ENCODE results near the gene GRM1. TPM values are rescaled to one million over a fixed set of nuclear protein-coding genes. Genes with fewer than 3 reads are reported as not detected.

GRM1 gene
- total and polyA plus RNA-seq, 7 experiments from 2014 or later: not detected

GRCh38 chr6:146028252-146028795, 538 bp upstream of the GRM1 start:
- H3K36me3 Mint-ChIP-seq: no peaks in the 10 kb centered on the region
- DNase-seq (peak in 6 of 9 donors; percentile 8 to 51 (median 18)), ATAC-seq (peak; percentile 47)
- POLR2A ChIA-PET: no interaction called here
- no peak overlapping the region for H3K27ac ChIP-seq (ENCODE audit: low read depth, low read length)
- no peaks in the 10 kb centered on the region for H3K9me3 ChIP-seq (ENCODE audit: control insufficient read depth in 2 of 3, low read length in 3 of 3)
- peaks cover 4 to 22% of the 10 kb centered on the region in 2 donors for H3K27me3 ChIP-seq (ENCODE audit: control insufficient read depth in 2 of 2, insufficient read depth in 2 of 2, low read length in 2 of 2)
- H3K4me3 ChIP-seq (ENCODE audit: low read length): no peak overlapping the region
- no peaks in the 10 kb centered on the region for H3K36me3 ChIP-seq (ENCODE audit: control insufficient read depth in 2 of 3, insufficient read depth in 3 of 3, low read length in 3 of 3)
- H3K9me3 Mint-ChIP-seq: peaks cover 0 to 11% (median 3%) of the 10 kb centered on the region in 11 donors
- H3K4me1 Mint-ChIP-seq: peaks cover 0 to 10% (median 5%) of the 10 kb centered on the region in 7 donors
- H3K27ac Mint-ChIP-seq: no peak overlapping the region
- intact Hi-C loops (cut with micrococcal nuclease): no loop called here
- CTCF ChIA-PET: no interaction called here
- H3K27me3 Mint-ChIP-seq: peaks cover 41 to 71% (median 67%) of the 10 kb centered on the region in 5 donors
- no peaks in the 10 kb centered on the region for H3K4me1 ChIP-seq (ENCODE audit: control insufficient read depth in 2 of 2, insufficient read depth in 2 of 2, low read length in 2 of 2)
- peak overlapping the region in 2 of 10 donors; percentile 20 to 23 for H3K4me3 Mint-ChIP-seq

GRCh38 chr6:146029573-146030184, 817 bp downstream of the GRM1 start:
- Histone ChIP-seq H3K4me1 (ENCODE audit: control insufficient read depth in 2 of 2, insufficient read depth in 2 of 2, low read length in 2 of 2) (no peaks in the 10 kb centered on the region), H3K27me3 (ENCODE audit: control insufficient read depth in 2 of 2, insufficient read depth in 2 of 2, low read length in 2 of 2) (peaks cover 4 to 22% of the 10 kb centered on the region in 2 donors), H3K36me3 (ENCODE audit: control insufficient read depth in 2 of 3, insufficient read depth in 3 of 3, low read length in 3 of 3) (no peaks in the 10 kb centered on the region), H3K27ac (ENCODE audit: low read depth, low read length) (no peak overlapping the region), H3K4me3 (ENCODE audit: low read length) (no peak overlapping the region), H3K9me3 (ENCODE audit: control insufficient read depth in 2 of 3, low read length in 3 of 3) (no peaks in the 10 kb centered on the region)
- H3K9me3 Mint-ChIP-seq: peaks cover 0 to 11% (median 3%) of the 10 kb centered on the region in 11 donors
- H3K27ac Mint-ChIP-seq: no peak overlapping the region
- H3K27me3 Mint-ChIP-seq: peaks cover 41 to 75% (median 66%) of the 10 kb centered on the region in 5 donors
- intact Hi-C loops (cut with micrococcal nuclease): loop anchor here in 1 of 2 donors (5.0 kb wide), 1 partner anchor 942 kb away; no protein-coding TSS in a partner anchor
- ChIA-PET POLR2A (no interaction called here), CTCF (no interaction called here)
- no peaks in the 10 kb centered on the region for H3K36me3 Mint-ChIP-seq
- H3K4me3 Mint-ChIP-seq: no peak overlapping the region
- peaks cover 0 to 10% (median 5%) of the 10 kb centered on the region in 7 donors for H3K4me1 Mint-ChIP-seq
- ATAC-seq (no peak), DNase-seq (no peak)

GRCh38 chr6:146032387-146032786, 3.5 kb downstream of the GRM1 start:
- Mint-ChIP-seq H3K27ac (no peak overlapping the region), H3K4me1 (peaks cover 0 to 10% (median 5%) of the 10 kb centered on the region in 7 donors), H3K9me3 (peaks cover 0 to 7% (median 3%) of the 10 kb centered on the region in 11 donors), H3K36me3 (no peaks in the 10 kb centered on the region), H3K4me3 (no peak overlapping the region), H3K27me3 (peaks cover 31 to 58% (median 51%) of the 10 kb centered on the region in 5 donors)
- Histone ChIP-seq H3K27ac (ENCODE audit: low read depth, low read length) (no peak overlapping the region), H3K36me3 (ENCODE audit: control insufficient read depth in 2 of 3, insufficient read depth in 3 of 3, low read length in 3 of 3) (no peaks in the 10 kb centered on the region), H3K27me3 (ENCODE audit: control insufficient read depth in 2 of 2, insufficient read depth in 2 of 2, low read length in 2 of 2) (peaks cover 4 to 16% of the 10 kb centered on the region in 2 donors), H3K4me1 (ENCODE audit: control insufficient read depth in 2 of 2, insufficient read depth in 2 of 2, low read length in 2 of 2) (no peaks in the 10 kb centered on the region), H3K4me3 (ENCODE audit: low read length) (no peak overlapping the region), H3K9me3 (ENCODE audit: control insufficient read depth in 2 of 3, low read length in 3 of 3) (no peaks in the 10 kb centered on the region)
- intact Hi-C loops (cut with micrococcal nuclease): loop anchor here in 1 of 2 donors (5.0 kb wide), 1 partner anchor 945 kb away; no protein-coding TSS in a partner anchor
- POLR2A ChIA-PET: no interaction called here
- CTCF ChIA-PET: no interaction called here
- no peak for DNase-seq
- no peak for ATAC-seq

GRCh38 chr6:146040360-146040759, 11.5 kb downstream of the GRM1 start:
- Mint-ChIP-seq H3K4me1 (no peaks in the 10 kb centered on the region), H3K36me3 (peaks cover 0 to 7% (median 0%) of the 10 kb centered on the region in 5 donors), H3K27ac (no peak overlapping the region), H3K9me3 (peaks cover 3 to 48% (median 19%) of the 10 kb centered on the region in 11 donors), H3K27me3 (peaks cover 0 to 25% (median 8%) of the 10 kb centered on the region in 5 donors), H3K4me3 (no peak overlapping the region)
- ChIA-PET CTCF (no interaction called here), POLR2A (no interaction called here)
- Histone ChIP-seq H3K4me3 (ENCODE audit: low read length) (no peak overlapping the region), H3K4me1 (ENCODE audit: control insufficient read depth in 2 of 2, insufficient read depth in 2 of 2, low read length in 2 of 2) (no peaks in the 10 kb centered on the region), H3K36me3 (ENCODE audit: control insufficient read depth in 2 of 3, insufficient read depth in 3 of 3, low read length in 3 of 3) (no peaks in the 10 kb centered on the region), H3K9me3 (ENCODE audit: control insufficient read depth in 2 of 3, low read length in 3 of 3) (peaks cover 0 to 22% (median 0%) of the 10 kb centered on the region in 3 experiments), H3K27ac (ENCODE audit: low read depth, low read length) (no peak overlapping the region), H3K27me3 (ENCODE audit: control insufficient read depth in 2 of 2, insufficient read depth in 2 of 2, low read length in 2 of 2) (no peaks in the 10 kb centered on the region)
- DNase-seq (no peak), ATAC-seq (no peak)
- intact Hi-C loops (cut with micrococcal nuclease): no loop called here

- H3K36me3 ChIP-seq (ENCODE audit: control insufficient read depth in 2 of 3, insufficient read depth in 3 of 3, low read length in 3 of 3): no peaks in the 10 kb centered on the region
- no peak for DNase-seq
- H3K4me1 ChIP-seq (ENCODE audit: control insufficient read depth in 2 of 2, insufficient read depth in 2 of 2, low read length in 2 of 2): no peaks in the 10 kb centered on the region
- H3K4me1 Mint-ChIP-seq: no peaks in the 10 kb centered on the region
- no peak overlapping the region for H3K27ac ChIP-seq (ENCODE audit: low read depth, low read length)
- no peak overlapping the region for H3K4me3 Mint-ChIP-seq
- CTCF ChIA-PET: no interaction called here
- POLR2A ChIA-PET: no interaction called here
- H3K27me3 ChIP-seq (ENCODE audit: control insufficient read depth in 2 of 2, insufficient read depth in 2 of 2, low read length in 2 of 2): peaks cover 0 to 5% of the 10 kb centered on the region in 2 donors
- no peak overlapping the region for H3K4me3 ChIP-seq (ENCODE audit: low read length)
- ATAC-seq: no peak
- H3K27me3 Mint-ChIP-seq: peaks cover 0 to 32% (median 10%) of the 10 kb centered on the region in 5 donors
- no peak overlapping the region for H3K27ac Mint-ChIP-seq
- peaks cover 3 to 48% (median 22%) of the 10 kb centered on the region in 11 donors for H3K9me3 Mint-ChIP-seq
- peaks cover 0 to 7% (median 0%) of the 10 kb centered on the region in 5 donors for H3K36me3 Mint-ChIP-seq
- intact Hi-C loops (cut with micrococcal nuclease): no loop called here
- peaks cover 0 to 22% (median 0%) of the 10 kb centered on the region in 3 experiments for H3K9me3 ChIP-seq (ENCODE audit: control insufficient read depth in 2 of 3, low read length in 3 of 3)
Measured at GRCh38 chr6:146041282-146041681, 12.4 kb downstream of the GRM1 start.

GRCh38 chr6:146047371-146047770, 18.5 kb downstream of the GRM1 start:
- Histone ChIP-seq H3K27me3 (ENCODE audit: control insufficient read depth in 2 of 2, insufficient read depth in 2 of 2, low read length in 2 of 2) (peaks cover 0 to 5% of the 10 kb centered on the region in 2 donors), H3K27ac (ENCODE audit: low read depth, low read length) (no peak overlapping the region), H3K4me3 (ENCODE audit: low read length) (no peak overlapping the region), H3K4me1 (ENCODE audit: control insufficient read depth in 2 of 2, insufficient read depth in 2 of 2, low read length in 2 of 2) (no peaks in the 10 kb centered on the region), H3K9me3 (ENCODE audit: control insufficient read depth in 2 of 3, low read length in 3 of 3) (peaks cover 0 to under 1% (median 0%) of the 10 kb centered on the region in 3 experiments), H3K36me3 (ENCODE audit: control insufficient read depth in 2 of 3, insufficient read depth in 3 of 3, low read length in 3 of 3) (no peaks in the 10 kb centered on the region)
- ChIA-PET CTCF (no interaction called here), POLR2A (no interaction called here)
- DNase-seq (no peak), ATAC-seq (no peak)
- Mint-ChIP-seq H3K4me1 (no peaks in the 10 kb centered on the region), H3K27ac (no peak overlapping the region), H3K9me3 (peaks cover 0 to 8% (median 2%) of the 10 kb centered on the region in 11 donors), H3K36me3 (peaks cover 0 to 4% (median 0%) of the 10 kb centered on the region in 5 donors), H3K4me3 (no peak overlapping the region), H3K27me3 (peaks cover 0 to 31% (median 18%) of the 10 kb centered on the region in 5 donors)
- intact Hi-C loops (cut with micrococcal nuclease): no loop called here
